Testis (tissue), 2 donors: ENCODE measurements around the gene KDELR3.

Experiments used
- CTCF ChIP-seq, 3 experiments: fragments of 450-650 bp in 2 of 3; fragments of 200-600 bp in 1 of 3; sonication (generic) in 1 of 3; IDR thresholded peaks; one replicate each; pipeline ENCODE4 v1.5.1; 2016 to 2019; ENCODE audit warnings: antibody characterized with exemption in 3 of 3, mild to moderate bottlenecking in 2 of 3, moderate library complexity in 1 of 3
- POLR2A ChIP-seq: fragments of 450-650 bp; IDR thresholded peaks from one replicate; pipeline ENCODE4 v1.6.1; 2017; ENCODE audit warnings: antibody characterized with exemption, mild to moderate bottlenecking, moderate library complexity

- TF ChIP-seq CTCF (IDR thresholded peaks at IDR 0.05), result no peak
- TF ChIP-seq POLR2A, result no peak
Observed at GRCh38 chr22:38519453-38520250, 51.8 kb downstream of the KDELR3 start.
